GM19463 (cell line): ENCODE results near the gene PKM.
"Not testable (repeated sequence)": the region's sequence is repeated elsewhere in the genome, so short reads cannot be mapped to it uniquely, and the experiment has no call there.

Experiments used
- ATAC-seq: cut with Tn5 transposase; IDR thresholded peaks from one replicate; pipeline ENCODE4 v1.9.1; 2021; ENCODE audit warnings: mild to moderate bottlenecking, moderate library complexity; ENCODE audit not compliant: unreplicated experiment

PKM gene

GRCh38 chr15:72231066-72231832 is at the start of gene PKM:
Gene PKM (minus strand): TSS chr15:72231190. CDS start chr15:72219097, 12,093 bp downstream.
- peak; percentile 38 for ATAC-seq

GRCh38 chr15:72280751-72281150 is 49.8 kb upstream of the PKM start:
- ATAC-seq, result no peak

GRCh38 chr15:72278737-72279136 is 47.7 kb upstream of the PKM start:
- no peak for ATAC-seq

GRCh38 chr15:72276326-72276700 is 45.3 kb upstream of the PKM start:
- no peak for ATAC-seq

GRCh38 chr15:72275635-72276325 is 44.8 kb upstream of the PKM start:
- ATAC-seq, result not testable (repeated sequence)

- ATAC-seq, result no peak
Measured at GRCh38 chr15:72272997-72273352, 42.0 kb upstream of the PKM start.

GRCh38 chr15:72272213-72272996 is 41.4 kb upstream of the PKM start, which contains the start of gene PARP6:
Gene PARP6 (minus strand): TSS chr15:72272554. CDS start chr15:72267477, 5,077 bp downstream.
- ATAC-seq, result peak; percentile 97

GRCh38 chr15:72271895-72272212 is 40.9 kb upstream of the PKM start:
- peak; percentile 1 for ATAC-seq

- ATAC-seq, result no peak
Measured at GRCh38 chr15:72271221-72271620, 40.2 kb upstream of the PKM start.

- ATAC-seq, result no peak
Measured at GRCh38 chr15:72269739-72270138, 38.7 kb upstream of the PKM start.

- ATAC-seq, result no peak
Measured at GRCh38 chr15:72265031-72265430, 34.0 kb upstream of the PKM start.

GRCh38 chr15:72252663-72253299 is 21.8 kb upstream of the PKM start:
- ATAC-seq, result no peak

GRCh38 chr15:72249142-72249810 is 18.3 kb upstream of the PKM start:
- ATAC-seq, result no peak

GRCh38 chr15:72248514-72248913 is 17.5 kb upstream of the PKM start:
- ATAC-seq, result no peak

GRCh38 chr15:72242775-72243370 is 11.9 kb upstream of the PKM start:
- no peak for ATAC-seq

- no peak for ATAC-seq
Measured at GRCh38 chr15:72239652-72240051, 8.7 kb upstream of the PKM start.

GRCh38 chr15:72238586-72238985 is 7.6 kb upstream of the PKM start:
- no peak for ATAC-seq

- ATAC-seq, result no peak
Measured at GRCh38 chr15:72237853-72238224, 6.8 kb upstream of the PKM start.

- peak; percentile 92 for ATAC-seq
Measured at GRCh38 chr15:72237029-72237852, 6.3 kb upstream of the PKM start.
